Mammary epithelial cell (primary cell): ENCODE data around the gene TSHZ3.

Source experiments
- EZH2 ChIP-seq: IDR thresholded peaks from 2 replicates; pipeline ENCODE4 v1.6.1; 2012; ENCODE audit warnings: low read length, inconsistent platforms, borderline replicate concordance
- TF ChIP-seq, protein P1 (sequence below), 2 donors: IDR thresholded peaks in 1 of 2; conservative IDR thresholded peaks in 1 of 2; 2 replicates each; pipeline ENCODE4 v1.5.1; 2011 to 2012; ENCODE audit warnings: inconsistent platforms in 2 of 2, low read length in 2 of 2, mild to moderate bottlenecking in 2 of 2, control low read depth in 1 of 2, low read depth in 1 of 2; ENCODE audit not compliant: insufficient read depth in 1 of 2; ENCODE audit errors: extremely low read depth in 1 of 2

DNA sequence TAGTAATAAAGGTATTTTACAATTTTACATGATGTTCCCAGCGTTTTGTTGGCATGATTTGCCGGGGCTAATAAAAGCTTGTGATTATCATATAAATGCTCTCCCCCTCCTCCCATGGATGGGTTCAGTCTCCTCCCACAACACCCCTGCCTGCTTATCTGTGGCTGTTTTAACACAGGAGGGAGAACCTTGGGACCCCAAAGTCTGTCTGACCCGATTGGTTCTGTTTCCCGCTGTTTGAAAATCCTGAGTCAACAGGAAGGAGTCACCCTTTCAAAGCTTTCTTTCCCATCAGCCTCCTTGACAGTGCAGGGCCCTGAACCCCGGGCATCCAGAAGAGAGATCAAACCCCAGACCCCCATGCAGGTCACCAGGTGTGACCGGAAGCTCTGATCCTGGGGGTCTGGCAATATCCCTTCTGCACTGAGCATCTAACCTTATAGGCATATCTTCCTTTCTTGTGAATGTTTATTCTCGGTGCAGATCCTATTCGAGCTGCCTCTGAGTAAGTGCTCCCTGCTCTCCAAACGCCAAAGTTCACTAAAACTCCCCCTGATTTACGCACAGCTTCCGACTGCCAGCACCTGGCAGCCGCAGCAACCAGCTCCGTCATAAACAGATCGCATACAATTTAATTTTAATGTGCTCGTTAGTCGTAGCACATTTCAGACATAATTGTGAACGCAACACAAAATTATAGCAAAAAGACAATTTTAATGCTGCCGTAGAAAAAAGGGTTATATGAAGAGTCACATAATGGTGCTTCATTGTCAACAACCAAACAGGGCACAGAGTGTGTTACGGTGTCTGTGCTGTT, 74.8 kb downstream of the TSHZ3 start:
- TF ChIP-seq EZH2 = no peak
- TF ChIP-seq, protein P1, sequence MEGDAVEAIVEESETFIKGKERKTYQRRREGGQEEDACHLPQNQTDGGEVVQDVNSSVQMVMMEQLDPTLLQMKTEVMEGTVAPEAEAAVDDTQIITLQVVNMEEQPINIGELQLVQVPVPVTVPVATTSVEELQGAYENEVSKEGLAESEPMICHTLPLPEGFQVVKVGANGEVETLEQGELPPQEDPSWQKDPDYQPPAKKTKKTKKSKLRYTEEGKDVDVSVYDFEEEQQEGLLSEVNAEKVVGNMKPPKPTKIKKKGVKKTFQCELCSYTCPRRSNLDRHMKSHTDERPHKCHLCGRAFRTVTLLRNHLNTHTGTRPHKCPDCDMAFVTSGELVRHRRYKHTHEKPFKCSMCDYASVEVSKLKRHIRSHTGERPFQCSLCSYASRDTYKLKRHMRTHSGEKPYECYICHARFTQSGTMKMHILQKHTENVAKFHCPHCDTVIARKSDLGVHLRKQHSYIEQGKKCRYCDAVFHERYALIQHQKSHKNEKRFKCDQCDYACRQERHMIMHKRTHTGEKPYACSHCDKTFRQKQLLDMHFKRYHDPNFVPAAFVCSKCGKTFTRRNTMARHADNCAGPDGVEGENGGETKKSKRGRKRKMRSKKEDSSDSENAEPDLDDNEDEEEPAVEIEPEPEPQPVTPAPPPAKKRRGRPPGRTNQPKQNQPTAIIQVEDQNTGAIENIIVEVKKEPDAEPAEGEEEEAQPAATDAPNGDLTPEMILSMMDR (conservative IDR thresholded peaks at IDR 0.05 in 1 of 2, IDR thresholded peaks at IDR 0.05 in 1 of 2; ENCODE audit: extremely low read depth in 1 of 2, insufficient read depth in 1 of 2, low read depth in 1 of 2, low read length in 2 of 2) = no peak
